CD4-positive, alpha-beta T cell treated with Interleukin-10 for 1 hour (primary cell): ENCODE data around the gene MYCT1.

ENCODE experiments used
- DNase-seq: peaks from one replicate; pipeline ENCODE4 v3.0.0-alpha.2; 2020

MYCT1 gene

GRCh38 chr6:152726313-152726712, 28.6 kb downstream of the MYCT1 start:
- no peak for DNase-seq

DNA sequence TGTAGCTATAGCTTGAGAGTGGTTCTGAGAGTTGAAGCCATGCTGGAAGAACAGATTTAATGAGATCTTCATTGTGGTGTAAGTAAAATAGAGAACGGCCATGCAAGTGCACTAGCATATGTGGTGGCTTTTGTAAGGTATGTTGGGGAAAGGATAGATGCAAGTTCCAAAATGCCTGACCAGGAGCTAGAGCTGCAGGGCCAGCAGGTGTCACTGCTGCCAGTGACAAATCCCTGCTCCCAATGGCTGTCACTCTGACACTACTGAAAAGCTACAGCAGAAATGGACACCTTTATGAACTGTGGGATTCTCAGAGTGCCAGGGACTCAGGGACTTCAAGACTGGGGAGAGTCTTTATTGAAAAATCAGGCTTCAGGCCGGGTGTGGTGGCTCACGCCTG, 29.8 kb downstream of the MYCT1 start:
- no peak for DNase-seq

- no peak for DNase-seq
Measured at GRCh38 chr6:152734630-152735029, 36.9 kb downstream of the MYCT1 start.

DNA sequence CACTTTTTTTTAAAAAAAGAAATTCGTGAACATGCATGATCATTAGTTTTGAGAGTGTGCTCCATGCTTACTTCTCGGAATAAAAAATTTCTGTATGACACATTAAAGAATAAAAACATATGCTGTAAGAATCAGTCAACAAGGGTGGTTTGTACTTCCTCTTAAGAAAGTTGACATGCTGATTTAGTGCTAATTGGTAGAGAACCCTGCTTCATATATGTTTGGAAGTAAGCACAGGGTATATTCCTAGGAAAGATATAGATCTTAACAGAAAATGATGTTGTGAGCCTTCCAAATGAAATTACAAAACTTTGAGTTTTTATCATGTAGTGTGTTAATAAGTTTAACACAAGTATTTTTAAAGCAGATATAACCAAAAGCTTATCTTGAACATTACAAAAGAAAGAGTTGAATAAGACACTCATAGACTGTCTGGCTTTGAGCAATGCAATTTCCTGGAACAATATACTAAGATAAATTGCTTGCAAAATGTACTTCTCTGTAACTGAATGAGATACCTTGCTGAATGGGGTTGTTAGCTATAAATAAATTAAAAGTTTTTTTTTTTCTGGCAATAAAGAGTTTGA, 39.1 kb downstream of the MYCT1 start:
- DNase-seq: no peak

DNA sequence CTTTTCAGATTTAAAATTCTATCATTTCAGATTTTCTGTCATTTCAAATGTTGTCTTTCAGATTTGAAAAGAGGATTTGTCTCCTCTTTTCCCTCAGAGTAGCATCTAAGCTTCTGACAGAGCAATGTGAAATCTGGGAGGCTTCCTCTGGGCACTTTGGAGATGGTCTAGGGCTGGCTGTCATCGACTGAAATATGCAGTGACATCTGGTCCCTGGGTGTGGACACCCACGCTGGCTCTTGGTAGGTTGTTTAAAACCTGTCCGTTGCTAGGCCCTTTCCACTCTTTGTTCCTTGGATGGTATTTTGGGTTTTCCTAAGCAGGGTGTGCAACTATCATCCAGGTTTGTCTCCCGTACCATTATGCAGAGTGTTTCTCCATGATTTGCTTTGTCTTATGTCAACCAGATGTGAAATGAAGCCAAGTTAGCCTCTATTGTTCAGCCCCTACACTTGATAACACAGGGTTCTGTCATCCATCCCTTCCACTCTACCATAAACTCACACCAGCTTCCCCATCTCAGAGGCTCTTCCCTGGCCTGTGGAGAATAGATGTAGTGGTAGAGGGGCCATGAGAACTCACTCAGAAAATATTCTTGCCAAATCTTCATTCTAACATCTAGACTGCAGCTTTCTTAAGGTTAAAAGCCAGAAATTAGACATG, 47.9 kb downstream of the MYCT1 start:
- DNase-seq: no peak

DNA sequence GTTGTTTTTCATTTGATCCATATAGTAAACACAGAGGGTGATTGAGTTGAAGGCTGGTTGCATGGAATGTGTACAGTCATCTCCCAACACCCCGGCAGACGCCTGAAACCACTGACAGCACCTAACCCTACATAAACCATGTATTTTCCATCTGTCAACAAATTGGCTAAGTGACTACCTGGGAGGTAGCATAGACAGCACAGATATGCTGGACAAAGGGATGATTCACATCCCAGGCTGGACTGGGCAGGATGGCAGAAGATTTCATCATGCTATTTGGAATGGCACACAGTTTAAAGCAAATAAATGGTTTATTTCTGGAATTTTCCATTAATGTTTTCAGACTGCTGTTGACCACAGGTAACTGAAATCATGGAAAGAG, 48.5 kb downstream of the MYCT1 start:
- DNase-seq: no peak

DNA sequence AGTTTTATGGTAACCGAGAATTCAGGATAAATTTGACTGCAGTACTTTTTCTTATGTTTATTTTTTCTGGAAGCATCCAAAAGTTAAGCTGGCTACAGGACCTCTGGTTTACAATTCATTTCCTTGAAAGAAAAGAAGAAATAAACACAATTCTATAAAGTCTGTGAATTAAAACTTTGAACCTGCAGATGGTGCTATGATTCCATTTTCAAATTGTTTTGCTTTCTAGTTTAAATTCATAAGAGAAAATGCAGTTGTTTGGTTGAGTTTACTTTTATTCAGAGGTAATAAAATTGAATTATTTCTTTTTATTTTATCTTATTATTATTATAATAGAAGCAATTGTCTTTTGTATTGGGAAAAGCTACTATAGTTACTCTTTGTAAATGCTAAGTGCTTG, 51.1 kb downstream of the MYCT1 start:
- no peak for DNase-seq

- DNase-seq: no peak
Measured at GRCh38 chr6:152749336-152749735, 51.6 kb downstream of the MYCT1 start.

- DNase-seq: no peak
Measured at GRCh38 chr6:152750694-152751093, 53.0 kb downstream of the MYCT1 start, which contains the start of gene VIP. Gene VIP, plus strand, starts transcription at chr6:152750797. Its CDS starts 1,381 bp downstream, at chr6:152752178.

- DNase-seq: no peak
Measured at GRCh38 chr6:152765331-152765730, 67.6 kb downstream of the MYCT1 start.

DNA sequence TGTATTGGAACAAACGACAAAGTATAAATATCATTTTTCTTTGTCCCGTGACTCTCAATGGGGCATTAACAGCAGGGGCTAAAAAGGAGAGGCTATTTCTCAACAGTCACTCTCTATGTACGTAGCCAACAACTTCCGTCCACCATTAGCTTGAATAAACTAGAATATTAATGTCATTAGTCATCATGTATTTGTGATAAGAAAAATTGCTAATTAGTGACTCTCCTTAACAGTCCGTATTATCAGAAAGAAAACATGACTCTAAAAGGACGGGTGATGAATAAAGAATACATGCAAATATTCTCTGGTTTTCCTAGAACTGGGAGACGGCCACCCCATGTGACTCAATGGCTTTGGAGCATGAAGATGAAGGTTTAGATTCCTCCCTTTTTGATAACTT, 71.5 kb downstream of the MYCT1 start:
- no peak for DNase-seq

DNA sequence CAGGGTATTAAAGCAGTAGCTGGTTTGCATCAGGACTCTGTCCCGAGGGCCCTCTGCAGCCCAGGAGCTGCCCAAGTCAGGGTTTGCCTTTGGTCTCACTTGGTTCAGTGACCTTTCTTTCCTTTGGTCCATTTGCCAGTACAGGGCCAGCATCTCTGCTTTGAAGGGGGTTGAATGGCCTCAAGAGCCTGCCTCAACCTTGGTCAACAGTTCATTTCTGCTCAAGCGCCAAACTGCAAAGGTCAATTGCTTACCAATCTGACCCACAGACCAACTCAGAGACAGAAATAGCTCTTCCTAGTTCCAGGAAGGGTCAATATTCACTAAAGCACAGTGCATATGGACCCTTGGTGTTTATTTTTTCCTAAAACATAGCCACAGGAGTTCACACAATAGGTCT, 72.3 kb downstream of the MYCT1 start:
- DNase-seq: no peak

- no peak for DNase-seq
Measured at GRCh38 chr6:152771061-152771687, 73.5 kb downstream of the MYCT1 start.
